G401 (cell line): ENCODE results near the gene CFAP100. TPM values are rescaled to one million over a fixed set of nuclear protein-coding genes. Genes with fewer than 3 reads are reported as not detected.

Experiments used
- DNase-seq: peaks from one replicate; pipeline ENCODE4 v3.0.0-alpha.2; 2015; ENCODE audit warnings: low spot score
- in situ Hi-C: cut with HindIII; loops from 2 replicates; pipeline ENCODE4 v1.10.0; 2016; ENCODE audit warnings: low sequenced_read_pairs, mixed read lengths
- total RNA-seq: library from RNA; depleted of rRNA; stranded (reverse); fragments of >200 nt; shearing (Covaris generic); gene quantifications from 2 replicates; pipeline ENCODE4 v1.2.3, GENCODE V29; 2014

The CFAP100 gene
- total RNA-seq, 1 experiment from 2014 or later = not detected

- DNase-seq = peak; percentile 75
Measured at GRCh38 chr3:126355777-126356372, 38.8 kb upstream of the CFAP100 start.

GRCh38 chr3:126356373-126357264 lies 38.1 kb upstream of the CFAP100 start:
- DNase-seq = peak; percentile 30
- in situ Hi-C loops = no loop called here

More at GRCh38 chr3:126355777-126356372, 38.8 kb upstream of the CFAP100 start:
- in situ Hi-C loops = no loop called here

DNA sequence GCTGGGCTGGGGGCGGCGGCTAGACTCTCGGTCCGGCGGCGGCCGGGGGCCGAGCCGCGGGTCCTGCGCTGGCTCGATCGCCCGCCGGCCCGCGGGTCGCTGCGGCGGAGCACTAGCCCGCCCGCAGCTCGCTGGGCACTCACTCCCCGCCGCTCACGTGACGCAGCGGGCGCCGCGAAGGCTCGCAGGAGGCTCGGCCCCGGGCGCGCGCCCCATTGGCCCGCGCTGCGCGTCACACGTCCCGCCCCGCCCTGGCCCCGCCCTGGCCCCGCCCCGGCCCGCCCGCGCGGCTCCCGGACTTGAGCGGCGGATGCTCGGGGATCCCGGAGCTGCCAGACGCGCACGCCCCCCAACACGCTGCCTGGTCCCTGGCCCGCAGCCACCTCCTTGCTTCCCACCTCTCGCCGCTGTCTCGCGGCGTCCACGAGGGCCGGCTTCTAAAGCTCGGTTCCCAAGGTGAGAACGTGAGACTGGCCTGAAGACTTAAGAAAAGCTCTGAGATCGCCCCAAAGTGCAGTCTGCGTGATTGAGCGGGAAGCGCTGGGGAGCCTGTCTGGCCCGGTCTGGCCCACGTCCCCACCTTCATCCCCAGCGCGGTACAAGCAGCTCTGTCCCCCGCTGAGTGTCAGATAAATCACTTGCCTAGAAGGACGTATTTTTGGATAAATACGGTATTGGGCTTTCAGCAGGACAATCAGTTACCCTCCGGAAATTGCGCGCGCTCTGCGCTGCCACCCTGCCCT lies 37.2 kb upstream of the CFAP100 start, which contains the start of gene KLF15:
Gene KLF15 (minus strand): TSS at position 114 of the 743 bp plus-strand sequence. CDS start 4,486 bp downstream, outside the sequence.
- in situ Hi-C loops = no loop called here

DNA sequence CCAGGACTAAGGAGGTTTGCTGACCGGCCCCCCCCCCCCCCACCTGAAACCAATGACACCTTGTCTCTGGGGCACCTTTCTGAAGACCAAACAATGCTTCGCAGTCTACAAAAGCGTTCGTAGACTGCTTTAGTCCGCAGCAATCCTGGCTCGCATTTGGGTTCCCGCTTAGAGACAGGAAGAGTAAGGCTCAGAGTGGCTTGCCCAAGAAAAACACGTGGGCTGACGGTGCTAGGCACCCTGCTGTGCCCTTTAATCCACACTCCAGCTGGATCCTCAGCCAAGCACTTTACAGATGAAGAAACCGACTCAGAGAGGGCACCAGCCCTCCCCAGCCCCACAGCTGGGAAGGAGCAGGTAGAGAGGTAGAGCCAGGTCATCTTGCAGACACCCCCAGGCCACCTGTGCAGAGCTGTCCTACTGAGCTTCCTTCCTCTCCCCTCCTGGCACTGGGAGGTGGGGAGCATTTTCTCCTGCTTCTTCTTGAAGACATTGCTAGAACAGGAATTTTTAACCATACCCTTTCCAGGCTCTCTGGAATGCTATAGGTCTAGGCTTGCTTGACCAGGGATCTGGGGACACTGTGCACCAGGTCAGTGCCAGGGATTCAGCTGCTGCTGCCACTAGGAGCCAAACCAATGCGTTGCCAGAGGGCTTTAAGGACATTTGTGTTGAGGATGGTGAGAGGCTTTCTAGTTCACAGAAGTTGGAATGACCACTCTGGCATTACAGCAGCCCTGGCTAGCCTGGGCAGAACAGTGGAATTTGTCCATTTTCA lies 36.5 kb upstream of the CFAP100 start:
- DNase-seq = no peak
- in situ Hi-C loops = no loop called here

More for the DNA sequence above, 37.2 kb upstream of the CFAP100 start, which contains the start of gene KLF15:
- peak; percentile 88 for DNase-seq

DNA sequence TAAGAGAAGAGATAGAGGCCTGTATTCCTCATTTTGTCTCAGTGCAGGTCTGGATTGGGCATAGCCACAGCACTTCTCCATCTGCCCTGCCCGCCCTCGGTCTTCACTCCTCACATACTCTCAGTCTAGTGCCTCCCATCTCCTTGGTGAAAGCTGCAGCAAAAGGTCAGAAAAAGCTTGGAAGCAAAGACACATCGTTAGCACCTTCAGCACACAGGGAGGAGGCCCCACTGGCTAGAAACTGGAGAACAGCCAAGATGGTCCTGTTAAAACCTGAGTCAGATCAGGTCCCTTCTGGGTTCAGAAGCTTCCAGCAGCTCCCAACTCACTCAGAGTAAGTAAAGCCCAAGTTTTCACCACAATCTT lies 35.9 kb upstream of the CFAP100 start:
- no peak for DNase-seq
- in situ Hi-C loops = no loop called here

DNA sequence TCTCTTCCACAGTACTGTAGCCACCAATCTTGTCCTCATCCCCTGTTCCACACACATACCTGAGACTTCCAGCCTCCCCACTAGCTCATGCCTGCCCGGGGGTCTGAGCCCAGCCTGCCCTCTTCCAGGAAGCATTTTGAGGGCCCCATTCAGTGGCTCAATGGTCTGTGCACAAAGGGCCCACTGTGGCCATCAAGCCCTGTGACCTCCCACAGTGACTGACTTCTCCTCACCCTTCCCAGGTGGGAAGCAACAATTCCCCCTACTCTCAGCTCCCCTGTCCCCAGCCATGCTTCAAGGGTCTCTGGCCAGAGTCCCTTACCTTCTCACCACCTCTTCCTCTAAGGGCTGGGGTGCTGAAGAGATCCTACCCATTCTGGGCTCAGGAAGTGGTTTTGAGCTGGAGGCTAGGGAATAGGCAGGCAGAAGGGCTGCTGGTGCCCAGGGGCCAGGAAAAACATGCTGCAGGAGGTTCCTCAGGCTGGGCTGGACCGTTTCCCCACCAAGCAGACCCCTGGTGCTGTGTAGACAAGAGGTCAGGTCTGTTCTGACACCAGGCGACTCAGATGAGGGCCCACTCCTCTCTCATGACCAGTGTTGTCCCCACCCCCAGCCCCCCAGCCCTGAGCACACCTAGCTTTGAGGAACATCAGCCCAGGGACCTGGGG lies 34.5 kb upstream of the CFAP100 start:
- in situ Hi-C loops = no loop called here
- DNase-seq = no peak

- in situ Hi-C loops = no loop called here
Measured at GRCh38 chr3:126360714-126361060, 34.0 kb upstream of the CFAP100 start.

GRCh38 chr3:126361211-126361610 lies 33.5 kb upstream of the CFAP100 start:
- DNase-seq = no peak
- in situ Hi-C loops = no loop called here

More at GRCh38 chr3:126360714-126361060, 34.0 kb upstream of the CFAP100 start:
- no peak for DNase-seq

GRCh38 chr3:126364130-126364695 lies 30.5 kb upstream of the CFAP100 start:
- no peak for DNase-seq
- in situ Hi-C loops = no loop called here

- in situ Hi-C loops = no loop called here
- no peak for DNase-seq
Measured at GRCh38 chr3:126364731-126365301, 29.9 kb upstream of the CFAP100 start.

GRCh38 chr3:126365351-126366277 lies 29.1 kb upstream of the CFAP100 start:
- peak; percentile 65 for DNase-seq
- in situ Hi-C loops = no loop called here

DNA sequence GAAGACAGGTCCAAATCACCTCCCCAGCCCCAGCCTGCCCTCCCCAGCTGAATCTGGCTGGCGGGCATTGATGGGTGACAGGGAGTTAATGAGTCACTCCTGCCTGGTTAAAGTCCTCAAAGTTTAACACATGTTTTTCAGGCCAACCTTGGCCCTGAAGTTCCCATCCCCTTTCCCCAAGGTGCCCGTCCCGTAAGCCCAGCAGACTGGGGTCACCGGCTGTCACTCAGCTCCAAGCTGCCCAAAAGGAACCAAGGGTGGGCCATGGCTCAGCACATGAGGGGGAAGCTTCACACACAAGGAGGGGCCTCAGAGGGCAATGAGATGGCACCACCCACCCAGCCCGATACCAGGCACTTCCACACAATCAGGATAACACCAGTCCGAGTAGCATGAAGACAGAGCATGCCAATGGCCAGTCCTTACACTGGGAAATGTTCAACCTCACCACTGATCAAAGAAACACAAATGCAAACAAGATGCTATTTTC lies 27.3 kb upstream of the CFAP100 start:
- in situ Hi-C loops = no loop called here

DNA sequence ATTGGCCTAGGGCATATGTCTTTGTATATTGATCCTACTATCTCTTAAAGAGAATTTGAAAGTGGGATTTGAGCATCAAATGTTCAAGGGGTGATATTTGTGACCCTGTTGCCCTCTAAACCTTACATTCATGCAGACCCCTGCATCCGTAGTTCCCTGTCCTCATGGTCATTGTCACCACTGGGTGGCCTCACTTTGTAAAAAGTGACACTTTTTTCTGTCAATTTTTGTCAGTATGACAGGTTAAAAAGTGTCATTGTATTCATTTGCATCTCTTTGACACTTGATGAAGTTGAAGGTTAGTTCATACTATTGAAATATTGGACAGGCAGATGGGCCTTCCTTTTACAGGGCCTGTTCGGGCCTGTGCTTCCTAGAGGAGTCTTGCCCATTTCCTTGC lies 25.2 kb upstream of the CFAP100 start:
- in situ Hi-C loops = no loop called here
- DNase-seq = no peak

More for the DNA sequence above, 27.3 kb upstream of the CFAP100 start:
- DNase-seq = no peak

DNA sequence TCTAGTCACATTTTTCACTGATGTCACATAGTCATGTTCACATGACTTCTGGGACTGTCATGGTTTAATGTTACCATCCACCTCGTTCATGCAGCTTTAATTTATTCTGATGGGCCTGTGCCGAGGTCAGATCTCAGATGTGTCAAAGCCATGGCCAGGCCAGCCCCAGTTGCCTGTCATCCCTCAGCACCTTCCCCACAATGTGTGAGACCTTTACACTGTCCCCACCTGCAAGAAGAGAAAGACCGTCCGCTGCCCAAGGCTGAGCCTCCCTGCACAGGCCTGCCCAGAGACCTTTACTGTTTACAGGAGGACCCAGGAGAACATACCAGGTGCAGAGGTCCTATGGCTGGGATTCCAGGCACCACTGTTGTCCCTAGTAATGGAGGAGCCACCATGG lies 24.7 kb upstream of the CFAP100 start:
- in situ Hi-C loops = no loop called here
- DNase-seq = no peak

DNA sequence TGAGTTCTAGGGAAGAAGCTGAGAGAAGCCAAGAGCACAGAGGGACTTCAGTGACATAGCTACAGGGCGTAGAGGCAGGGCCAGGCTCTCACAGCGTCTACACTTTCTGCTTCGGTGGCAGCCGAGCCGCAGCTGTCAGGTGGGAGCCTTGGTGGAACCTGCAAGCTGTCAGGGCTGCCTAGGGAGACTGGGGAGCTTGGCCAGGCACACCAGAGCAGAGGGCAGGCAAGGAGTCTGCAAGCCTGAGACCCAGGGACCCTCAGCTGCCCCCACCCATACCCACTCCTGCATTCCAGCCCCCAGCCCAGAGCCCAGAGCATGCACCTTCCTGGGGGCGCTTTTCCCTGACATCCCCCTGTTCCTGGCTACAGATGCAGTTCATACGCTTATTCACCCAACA lies 24.1 kb upstream of the CFAP100 start:
- in situ Hi-C loops = no loop called here

DNA sequence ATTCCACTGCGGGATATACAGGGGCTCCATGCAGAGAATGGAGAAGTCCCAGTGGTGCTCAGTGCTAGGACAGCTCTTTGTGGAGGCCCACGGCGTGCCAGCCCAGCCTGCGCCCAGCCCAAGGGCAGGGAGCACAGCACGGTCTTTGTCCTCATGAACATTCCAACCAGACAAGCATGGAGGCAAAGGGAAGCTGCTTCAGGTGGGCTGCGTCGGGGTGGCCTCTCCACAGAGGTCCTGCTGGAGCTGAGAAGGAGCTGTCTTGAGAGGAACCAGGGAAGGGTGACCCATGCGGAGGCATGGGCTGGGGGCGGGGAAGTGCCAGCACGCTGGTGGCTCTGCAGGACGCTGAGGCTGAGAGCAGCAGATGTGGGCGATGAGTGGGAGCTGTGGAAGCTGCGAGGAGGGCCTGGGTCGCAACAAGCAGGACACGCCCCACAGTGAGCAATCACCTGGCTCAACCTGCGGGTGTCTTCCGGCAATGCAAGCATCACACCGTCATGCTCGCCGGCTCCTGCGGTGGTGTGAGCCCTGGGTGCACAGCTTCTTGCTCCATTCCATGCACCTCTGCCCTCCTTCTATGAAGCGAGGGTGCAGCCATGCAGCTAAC lies 23.5 kb upstream of the CFAP100 start:
- DNase-seq = no peak
- in situ Hi-C loops = no loop called here

More for the DNA sequence above, 24.1 kb upstream of the CFAP100 start:
- DNase-seq = no peak
